ENCODE results near the gene DNAH1. TPM values are rescaled to one million over a fixed set of nuclear protein-coding genes. Genes with fewer than 3 reads are reported as not detected.

The DNAH1 gene
- total RNA-seq, 1 experiment from 2014 or later = 5.5 TPM

GRCh38 chr3:52406231-52406661 is 90.1 kb downstream of the DNAH1 start:
- H3K4me2 ChIP-seq (ENCODE audit: low read length) = no peak overlapping the region
- ChIA-PET RAD21 (ENCODE audit: low non-redundant PET in 1 of 2, low total read pairs in 2 of 2, uncharacterized antibody in 2 of 2, unreplicated experiment in 2 of 2) (interaction anchor here in 1 of 2 experiments (0.7 kb wide), 1 partner anchor 238 kb away, joined by 3 read pairs; no protein-coding TSS in a partner anchor), POLR2A (interaction anchor here (0.7 kb wide), 1 partner anchor 133 kb away, joined by 3 read pairs; no protein-coding TSS in a partner anchor), CTCF (no interaction called here)
- no peak overlapping the region for H3K27ac ChIP-seq (ENCODE audit: low read depth, low read length)
- intact Hi-C loops (cut with micrococcal nuclease) = no loop called here
- H3K36me3 ChIP-seq (ENCODE audit: control insufficient read depth in 1 of 2, insufficient read depth in 2 of 2, low read length in 2 of 2) = peaks cover 31 to 70% of the 10 kb centered on the region in 2 experiments
- H3K9me2 ChIP-seq (ENCODE audit: insufficient read depth) = no peaks in the 10 kb centered on the region
- DNase-seq (ENCODE audit: low read depth, low spot score) (no peak), ATAC-seq (no peak)
- H4K20me1 ChIP-seq (ENCODE audit: insufficient read depth) = no peaks in the 10 kb centered on the region
- H3K4me3 ChIP-seq (replicated peaks in 1 of 2; ENCODE audit: low read depth in 1 of 2, low read length in 2 of 2) = no peak overlapping the region
- H3K4me1 ChIP-seq (ENCODE audit: control insufficient read depth in 1 of 2, insufficient read depth in 2 of 2, low read length in 2 of 2) = peaks cover 9 to 15% of the 10 kb centered on the region in 2 experiments; a peak in 3 of 4 replicates
- H3K9ac ChIP-seq (ENCODE audit: low read length) = no peak overlapping the region
- H2AFZ ChIP-seq (ENCODE audit: low read depth, low read length, poor library complexity, severe bottlenecking) = no peak overlapping the region
- BruUV-seq (replicated peaks) = no TSS peak
- no peaks in the 10 kb centered on the region for H3K27me3 ChIP-seq (ENCODE audit: insufficient read depth, low read length)
- no peaks in the 10 kb centered on the region for H3K9me3 ChIP-seq (ENCODE audit: control insufficient read depth in 1 of 2, insufficient read depth in 1 of 2, low read depth in 1 of 2, low read length in 2 of 2)
- TF ChIP-seq CTCF (IDR thresholded peaks at IDR 0.05 in 2 of 3, conservative IDR thresholded peaks at IDR 0.05 in 1 of 3; ENCODE audit: borderline replicate concordance in 1 of 3, insufficient read depth in 1 of 3, low read depth in 2 of 3, low read length in 2 of 3) (no peak), ELF1 (IDR thresholded peaks at IDR 0.05; ENCODE audit: borderline replicate concordance, low read depth) (no peak), ATF3 (IDR thresholded peaks at IDR 0.05) (no peak), ZBTB33 (IDR thresholded peaks at IDR 0.05; ENCODE audit: extremely low read depth, insufficient replicate concordance, low read length) (no peak), EGR1 (IDR thresholded peaks at IDR 0.05; ENCODE audit: low read depth) (no peak), MAX (IDR thresholded peaks at IDR 0.05) (no peak), RAD21 (IDR thresholded peaks at IDR 0.05; ENCODE audit: low read depth) (no peak), YY1 (IDR thresholded peaks at IDR 0.05; ENCODE audit: extremely low read depth, insufficient replicate concordance, low read depth, low read length) (no peak), ZFX (IDR thresholded peaks at IDR 0.05) (no peak), SRF (IDR thresholded peaks at IDR 0.05; ENCODE audit: low read depth) (no peak), FOSL1 (IDR thresholded peaks at IDR 0.05; ENCODE audit: low read depth) (no peak)
- peaks cover 26% of the 10 kb centered on the region for H3K79me2 ChIP-seq (ENCODE audit: insufficient read depth, low read length)
